ENCODE data around the gene MBNL2. TPM values are rescaled to one million over a fixed set of nuclear protein-coding genes. Genes with fewer than 3 reads are reported as not detected.

The MBNL2 gene
- total RNA-seq, 1 donor from 2014 or later = 102 TPM

DNA sequence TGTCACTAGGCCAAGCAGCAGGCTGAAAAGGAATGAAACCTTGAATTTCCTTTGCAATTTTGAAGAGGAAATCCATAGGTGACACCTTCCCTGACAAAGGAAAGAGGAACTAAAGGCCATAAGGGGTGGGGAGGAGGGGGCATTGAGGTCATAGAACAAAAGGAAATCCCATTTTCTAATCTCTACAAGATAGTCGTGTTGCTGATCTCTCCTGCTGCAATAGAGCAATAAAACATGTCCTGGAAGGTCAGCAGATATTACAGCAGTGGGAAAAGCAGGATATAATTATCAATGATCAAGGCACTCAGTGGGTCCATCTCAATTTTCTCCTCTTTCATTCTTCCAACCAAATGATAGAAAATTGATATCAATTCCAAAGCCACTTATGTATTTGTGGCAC, 191.6 kb downstream of the MBNL2 start:
- intact Hi-C loops (cut with DNase I) = no loop called here
- ATAC-seq (no peak), DNase-seq (ENCODE audit: low spot score) (no peak)

DNA sequence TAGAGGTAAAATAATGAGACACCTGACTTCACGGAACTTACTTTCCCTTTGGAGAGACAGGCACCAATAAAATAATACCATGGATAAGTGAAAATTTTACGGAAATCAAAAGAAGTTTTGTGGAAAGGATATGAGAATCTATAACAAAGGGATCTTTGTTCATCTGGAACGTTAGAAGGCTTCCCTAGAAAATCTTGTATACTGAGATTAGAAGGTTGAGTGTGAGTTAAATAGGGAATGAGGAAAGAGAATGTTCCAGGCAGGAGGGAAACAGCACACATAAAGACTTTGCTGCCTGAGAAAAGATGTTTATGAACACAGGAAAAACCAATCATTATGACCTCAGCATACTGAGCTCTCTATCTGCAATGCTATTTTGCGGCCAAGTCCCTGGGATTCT, 192.3 kb downstream of the MBNL2 start:
- intact Hi-C loops (cut with DNase I) = no loop called here
- peak; percentile 28 for ATAC-seq

DNA sequence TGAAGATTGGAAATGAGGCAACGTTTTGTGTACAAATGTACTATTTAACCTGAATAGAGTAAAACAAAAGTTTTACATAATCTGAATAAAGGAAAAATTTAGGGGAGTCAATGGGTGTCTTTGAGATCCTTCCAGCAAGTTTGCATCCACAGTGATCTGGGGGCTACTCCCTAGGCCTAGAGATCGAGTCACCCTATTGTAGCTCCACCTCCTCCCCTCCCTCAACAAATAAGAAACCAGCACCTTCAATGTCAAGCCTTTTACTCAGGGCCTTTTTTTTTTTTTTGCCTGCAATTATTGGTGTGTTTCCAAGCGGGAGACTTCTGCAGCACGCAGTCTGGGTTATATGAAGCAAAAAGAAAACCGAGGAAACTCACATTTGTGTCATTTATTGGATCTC, 195.6 kb downstream of the MBNL2 start:
- intact Hi-C loops (cut with DNase I) = no loop called here
- DNase-seq (ENCODE audit: low spot score) = no peak
- ATAC-seq = no peak

More for the DNA sequence above, 192.3 kb downstream of the MBNL2 start:
- DNase-seq (ENCODE audit: low spot score) = no peak

DNA sequence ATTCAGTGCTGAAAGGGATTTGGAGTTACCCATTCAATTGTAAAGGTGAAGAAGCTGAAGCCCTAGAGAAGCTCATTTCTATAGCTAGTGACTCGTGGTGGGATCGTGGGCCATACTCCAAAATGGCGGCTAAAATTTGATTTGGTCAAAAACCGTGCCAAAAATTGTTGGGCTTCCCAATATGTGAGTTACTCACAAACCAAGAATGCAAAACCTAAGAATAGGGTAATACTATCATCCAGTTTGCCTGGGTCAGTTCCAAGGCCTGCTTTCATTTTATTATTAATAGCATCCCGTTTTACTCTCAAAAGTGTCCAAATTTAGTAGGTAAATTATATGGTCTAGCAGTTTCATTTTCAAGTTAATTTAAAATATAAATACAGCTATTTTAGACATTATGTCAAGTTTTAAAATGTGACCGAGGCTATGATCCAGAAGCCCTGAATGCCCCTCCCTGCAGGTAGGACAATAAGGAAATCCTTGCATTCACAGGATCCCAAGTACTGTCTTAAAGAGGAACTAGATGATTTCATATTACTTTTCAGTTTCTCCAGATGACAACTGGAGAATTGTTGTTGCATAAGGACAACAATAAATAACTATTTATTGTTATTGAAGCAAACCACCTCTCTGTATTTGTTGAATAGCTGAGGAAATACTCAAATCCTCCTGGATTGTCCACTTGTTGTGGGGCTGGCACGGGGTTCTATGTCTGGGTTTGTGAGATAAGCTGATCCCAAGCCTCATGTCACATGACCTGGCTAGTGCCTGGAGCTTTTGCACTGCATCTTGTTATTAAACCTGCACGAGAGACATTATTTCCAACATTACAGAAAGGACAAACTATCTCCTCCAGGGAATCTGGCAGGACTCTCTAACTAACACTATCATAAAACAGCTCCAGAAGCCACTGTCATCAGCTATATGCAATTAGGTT, 200.3 kb downstream of the MBNL2 start:
- DNase-seq (ENCODE audit: low spot score) (no peak), ATAC-seq (no peak)
- intact Hi-C loops (cut with DNase I) = no loop called here

DNA sequence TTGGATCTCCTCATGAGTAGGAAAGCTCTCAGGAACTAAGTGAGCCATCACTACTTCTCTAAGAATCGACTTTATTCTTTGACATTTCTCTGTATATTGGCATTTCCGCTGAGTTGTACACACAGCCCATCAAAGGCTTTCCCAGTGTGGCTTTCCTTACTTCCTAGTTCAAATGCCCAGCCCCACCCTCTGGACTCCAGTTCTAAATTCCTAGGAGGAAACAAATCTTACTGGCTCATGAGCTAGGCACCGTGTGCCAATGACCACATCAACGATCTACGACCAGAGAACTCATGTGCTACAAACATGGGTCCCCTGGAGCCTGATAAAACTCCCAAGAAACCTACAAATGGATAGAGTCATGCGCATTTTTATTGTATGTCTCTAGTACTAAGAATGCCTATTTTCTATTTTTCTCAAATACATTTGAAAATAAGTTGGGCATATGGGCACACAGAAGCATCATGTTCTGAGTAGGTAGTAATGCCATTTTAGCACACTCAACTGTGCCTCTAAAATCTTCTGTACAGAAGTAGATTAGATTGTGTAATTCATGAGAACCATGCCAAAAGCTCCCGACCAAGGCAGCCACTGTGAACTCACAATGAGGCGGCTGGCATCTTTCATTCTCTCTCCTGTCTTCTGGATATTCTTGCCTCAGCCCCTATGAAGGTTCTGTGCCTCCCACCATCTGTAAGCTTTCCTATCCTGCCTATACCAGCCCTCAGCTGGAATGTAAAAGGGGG, 201.3 kb downstream of the MBNL2 start:
- ATAC-seq (peak; percentile 60), DNase-seq (ENCODE audit: low spot score) (no peak)
- intact Hi-C loops (cut with DNase I) = no loop called here

DNA sequence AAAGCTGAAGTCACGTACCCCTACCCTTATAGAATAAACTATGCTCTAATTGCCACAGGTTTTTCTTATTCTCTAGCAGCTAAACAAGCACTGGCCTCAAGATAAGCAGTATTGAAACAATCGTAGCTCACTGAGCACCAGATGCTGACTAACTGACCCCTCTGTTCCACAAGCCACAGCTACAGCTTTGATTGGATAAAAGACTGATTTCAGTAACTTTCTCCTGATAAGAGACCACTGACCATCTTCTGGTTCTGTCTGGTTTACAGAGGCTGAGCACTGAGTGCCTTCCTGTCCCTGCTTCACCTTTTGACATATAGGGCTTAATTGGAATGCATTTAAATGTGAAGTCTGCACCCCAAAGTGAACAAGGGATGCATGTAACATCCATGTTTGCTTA, 203.5 kb downstream of the MBNL2 start:
- intact Hi-C loops (cut with DNase I) = no loop called here
- DNase-seq (ENCODE audit: low spot score) = no peak
- ATAC-seq = no peak

DNA sequence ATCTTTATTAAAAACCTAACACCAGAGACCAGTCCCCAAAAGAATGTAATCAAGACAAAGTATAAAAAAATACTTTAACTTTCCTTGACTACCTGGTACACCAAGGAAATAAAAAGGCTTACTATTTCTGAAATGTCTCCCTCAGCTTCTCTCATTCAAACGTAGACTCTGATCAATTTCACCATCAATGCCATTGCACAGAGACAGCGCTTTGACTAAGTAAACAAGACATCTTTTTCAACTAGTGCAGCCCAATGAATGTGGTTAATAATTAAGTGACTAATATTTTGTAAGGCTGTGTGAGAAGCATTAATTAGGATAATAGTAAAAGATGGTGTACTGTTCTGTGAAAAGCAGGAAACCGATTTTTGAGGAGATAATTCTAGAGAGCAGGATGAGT, 204.6 kb downstream of the MBNL2 start:
- DNase-seq (ENCODE audit: low spot score) (no peak), ATAC-seq (no peak)
- intact Hi-C loops (cut with DNase I) = no loop called here

DNA sequence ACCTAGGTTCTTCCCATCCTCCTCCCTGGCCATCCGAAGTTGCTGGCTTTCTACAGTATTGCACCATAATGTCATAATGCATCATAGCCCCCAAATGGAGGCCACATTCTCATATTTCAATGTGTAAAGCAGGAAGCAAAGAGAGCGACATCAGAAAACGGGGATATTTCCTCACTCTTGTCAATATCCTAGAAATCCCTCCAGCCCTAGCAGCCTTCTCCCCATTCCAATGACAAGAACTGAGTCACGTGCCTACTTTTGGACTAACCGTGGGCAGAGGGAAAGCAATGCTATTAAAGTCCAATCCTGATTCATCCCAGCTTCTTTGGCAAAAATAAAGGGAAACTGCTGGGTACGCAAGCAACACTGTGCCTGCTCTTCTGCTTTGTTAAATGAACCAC, 207.5 kb downstream of the MBNL2 start:
- DNase-seq (ENCODE audit: low spot score) (no peak), ATAC-seq (no peak)
- intact Hi-C loops (cut with DNase I) = loop anchor here (10.0 kb wide), 1 partner anchor 315 kb away; no protein-coding TSS in a partner anchor

DNA sequence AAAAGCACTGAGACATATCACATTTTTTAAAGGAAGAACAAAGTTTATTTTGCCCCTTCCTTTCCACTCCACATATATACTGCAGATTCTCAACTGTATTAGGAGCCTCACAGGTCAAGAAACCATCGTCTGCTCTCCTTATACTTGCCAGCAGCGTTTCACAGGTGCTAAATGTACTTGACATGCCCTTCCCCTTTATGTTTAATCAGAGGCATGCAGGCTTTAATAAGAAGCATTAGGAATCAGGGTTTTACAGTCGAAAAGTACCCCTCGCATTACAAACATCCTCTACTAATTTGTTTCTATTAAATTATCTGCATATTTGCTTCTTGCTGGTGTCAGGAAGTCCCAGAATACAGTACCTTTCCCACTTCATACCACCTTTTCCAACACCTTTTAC, 208.2 kb downstream of the MBNL2 start:
- ATAC-seq (no peak), DNase-seq (ENCODE audit: low spot score) (no peak)
- intact Hi-C loops (cut with DNase I) = loop anchor here (10.0 kb wide), 1 partner anchor 315 kb away; no protein-coding TSS in a partner anchor

DNA sequence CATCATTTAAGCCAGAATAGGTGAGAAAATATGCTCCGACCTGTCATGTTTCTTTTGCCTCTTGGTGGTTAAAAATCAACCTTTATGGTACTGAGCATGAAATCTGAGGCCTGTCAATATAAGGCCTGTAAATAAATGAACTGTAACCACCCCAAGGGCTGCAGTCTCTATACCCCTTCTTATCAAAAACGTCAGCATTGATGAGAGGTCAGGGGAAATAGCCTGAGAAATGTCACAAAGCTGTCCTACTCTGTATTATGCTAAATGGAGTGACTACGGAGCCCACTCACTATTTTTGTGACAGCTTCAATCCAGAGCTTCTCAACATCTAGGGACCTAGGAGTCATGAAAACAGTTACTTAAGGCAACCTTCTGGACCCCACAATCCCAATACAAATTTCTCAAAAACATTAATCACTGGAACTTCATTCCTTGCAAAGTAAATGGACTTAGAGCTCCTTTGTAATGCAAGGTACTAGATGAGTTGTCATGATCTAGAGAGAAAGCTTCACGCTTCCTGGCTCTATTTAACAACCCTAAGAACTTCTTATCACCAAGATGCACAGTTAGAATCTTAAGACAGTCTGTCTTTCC, 209.1 kb downstream of the MBNL2 start:
- DNase-seq (ENCODE audit: low spot score) (no peak), ATAC-seq (no peak)
- intact Hi-C loops (cut with DNase I) = loop anchor here (10.0 kb wide), 1 partner anchor 316 kb away; no protein-coding TSS in a partner anchor

DNA sequence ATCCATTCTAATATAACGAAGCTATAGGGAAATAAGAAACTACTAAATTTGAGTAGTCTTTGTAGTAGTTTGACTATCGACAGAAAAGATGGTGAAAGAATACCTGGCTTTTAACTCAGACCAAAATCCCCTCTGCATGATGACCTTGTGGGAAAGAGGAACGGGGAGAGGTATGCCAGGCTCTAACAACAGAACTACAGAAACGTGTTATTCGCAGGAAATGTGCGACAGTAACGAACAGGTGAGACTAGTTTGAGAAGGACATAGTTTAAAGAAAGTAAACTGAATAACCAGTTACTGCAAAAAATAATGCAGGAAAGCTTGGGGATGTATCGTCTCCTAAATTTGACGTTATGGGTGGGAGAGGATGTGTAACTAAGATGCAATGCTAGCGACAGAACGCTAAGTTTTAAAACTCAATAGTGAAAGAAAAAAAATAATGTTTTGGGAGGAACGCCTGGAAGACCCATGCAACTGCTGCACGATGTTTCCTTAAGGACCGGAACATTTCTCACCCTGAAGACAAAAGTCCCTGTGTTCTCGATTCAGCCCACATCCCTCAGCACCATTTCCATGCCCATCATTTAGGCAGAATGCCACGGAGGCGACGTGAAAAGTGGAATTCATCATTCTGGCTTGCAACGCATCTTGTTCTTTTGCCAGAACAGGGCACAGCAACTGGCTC, 210.2 kb downstream of the MBNL2 start:
- peak; percentile 2 for ATAC-seq
- no peak for DNase-seq (ENCODE audit: low spot score)
- intact Hi-C loops (cut with DNase I) = loop anchor here (10.0 kb wide), 1 partner anchor 318 kb away; no protein-coding TSS in a partner anchor

DNA sequence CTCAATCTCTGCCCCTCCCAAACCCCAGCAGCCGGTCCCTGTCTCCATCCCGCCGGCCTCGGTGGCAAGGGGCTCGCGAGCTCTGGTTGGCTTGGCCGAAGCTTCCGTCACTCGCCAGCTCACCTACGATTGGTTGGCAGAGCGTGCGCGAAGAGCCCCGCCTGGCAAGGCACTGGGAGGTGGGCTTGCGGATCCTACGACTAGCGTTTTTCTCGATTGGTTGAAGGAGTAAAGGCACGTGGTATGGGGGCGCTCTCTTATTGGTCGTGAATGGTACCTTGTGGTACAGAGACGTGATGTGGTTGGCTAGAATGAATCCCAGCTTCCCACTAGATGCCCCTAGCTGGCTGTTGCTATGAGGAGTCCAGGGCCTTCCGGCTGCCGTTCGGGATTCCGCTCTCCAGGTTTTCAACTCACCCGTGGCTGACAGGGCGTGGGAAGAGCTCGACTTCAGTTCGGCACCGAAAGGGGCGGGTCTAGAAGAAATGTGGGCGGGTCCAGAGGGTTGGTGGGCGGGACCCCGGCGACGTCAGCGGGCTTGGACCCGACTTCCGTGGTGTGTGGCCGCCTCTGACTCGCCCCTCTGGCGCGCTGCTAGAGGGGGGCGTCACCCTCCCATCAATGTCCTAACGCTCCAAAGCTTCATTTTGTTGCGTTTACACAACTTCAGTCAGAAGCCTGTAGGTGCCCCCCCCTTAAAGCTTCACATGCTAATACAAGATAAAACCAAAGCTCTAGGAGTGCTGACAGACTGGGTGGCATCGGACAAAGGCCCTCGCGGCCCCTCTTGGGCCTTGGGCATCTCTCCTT, 211.0 kb downstream of the MBNL2 start:
- DNase-seq (ENCODE audit: low spot score) (peak; percentile 99), ATAC-seq (peak; percentile 96)
- intact Hi-C loops (cut with DNase I) = loop anchor here (10.0 kb wide), 1 partner anchor 318 kb away; no protein-coding TSS in a partner anchor

DNA sequence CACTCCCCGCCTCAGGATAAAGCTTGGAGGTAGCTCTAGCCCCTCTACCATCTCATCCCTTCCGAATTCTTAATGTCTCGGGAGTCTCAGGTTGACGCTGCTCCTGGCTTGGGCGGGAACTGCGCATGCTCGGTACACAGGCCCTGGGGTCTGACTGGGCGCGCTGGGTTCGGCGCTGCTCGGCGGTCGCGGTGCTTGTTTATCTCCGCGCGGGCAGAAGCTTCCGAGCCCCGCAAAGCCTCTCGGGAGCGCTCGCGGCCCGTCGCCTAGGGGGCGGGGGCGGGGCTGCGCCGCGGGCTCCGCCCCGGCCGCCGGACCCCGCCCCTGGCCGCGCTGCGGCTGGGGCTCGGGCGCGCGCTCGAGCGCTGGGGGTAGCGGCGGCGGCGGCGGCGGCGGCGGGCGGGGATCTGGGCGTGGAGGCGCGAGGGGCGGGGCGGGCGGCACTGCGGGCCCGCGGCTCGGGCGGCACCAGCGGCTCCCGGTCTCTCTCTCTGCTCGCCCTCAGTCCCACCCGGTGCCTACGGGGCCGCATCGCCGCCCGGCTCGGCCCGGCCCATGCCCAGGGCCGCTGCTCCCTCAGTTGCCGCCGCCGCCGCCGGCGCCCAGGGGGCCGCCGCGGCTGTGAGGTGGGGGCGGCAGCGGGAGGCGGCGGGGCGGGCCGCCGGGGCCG, 211.7 kb downstream of the MBNL2 start, which contains the start of gene RAP2A:
TSS of gene RAP2A (plus strand) at position 443 of the 670 bp plus-strand sequence. CDS start 302 bp downstream, outside the sequence.
- intact Hi-C loops (cut with DNase I) = loop anchor here (10.0 kb wide), 1 partner anchor 319 kb away; no protein-coding TSS in a partner anchor
- peak; percentile 94 for DNase-seq (ENCODE audit: low spot score)
- ATAC-seq = peak; percentile 87

DNA sequence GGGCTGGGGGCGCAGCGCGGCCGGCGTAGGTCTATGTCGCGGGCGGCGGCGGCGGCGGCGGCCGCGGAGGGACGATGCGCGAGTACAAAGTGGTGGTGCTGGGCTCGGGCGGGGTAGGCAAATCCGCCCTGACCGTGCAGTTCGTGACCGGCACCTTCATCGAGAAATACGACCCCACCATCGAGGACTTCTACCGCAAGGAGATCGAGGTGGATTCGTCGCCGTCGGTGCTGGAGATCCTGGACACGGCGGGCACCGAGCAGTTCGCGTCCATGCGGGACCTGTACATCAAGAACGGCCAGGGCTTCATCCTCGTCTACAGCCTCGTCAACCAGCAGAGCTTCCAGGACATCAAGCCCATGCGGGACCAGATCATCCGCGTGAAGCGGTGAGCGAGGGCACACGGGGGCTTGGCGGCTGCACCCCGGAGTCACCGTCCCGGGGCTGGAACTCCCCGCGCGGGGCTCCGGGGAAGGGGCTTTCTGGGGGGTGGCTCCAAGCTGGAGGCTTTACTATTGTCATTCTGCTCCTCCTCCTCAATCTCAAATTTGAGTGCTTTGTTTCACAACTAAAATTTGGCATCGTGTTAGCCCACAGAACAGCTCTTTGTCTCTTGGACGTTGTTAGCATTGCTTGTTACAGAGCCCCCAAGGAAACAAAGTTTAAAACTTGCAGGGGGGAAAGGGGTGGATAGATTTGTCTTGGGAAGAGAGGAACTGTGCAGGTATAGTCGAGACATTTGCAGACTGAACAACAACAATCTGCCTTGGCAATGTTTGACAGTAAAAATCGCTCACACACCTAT, 212.5 kb downstream of the MBNL2 start:
- peak; percentile 72 for DNase-seq (ENCODE audit: low spot score)
- intact Hi-C loops (cut with DNase I) = loop anchor here (10.0 kb wide), 1 partner anchor 320 kb away; no protein-coding TSS in a partner anchor
- ATAC-seq = no peak

DNA sequence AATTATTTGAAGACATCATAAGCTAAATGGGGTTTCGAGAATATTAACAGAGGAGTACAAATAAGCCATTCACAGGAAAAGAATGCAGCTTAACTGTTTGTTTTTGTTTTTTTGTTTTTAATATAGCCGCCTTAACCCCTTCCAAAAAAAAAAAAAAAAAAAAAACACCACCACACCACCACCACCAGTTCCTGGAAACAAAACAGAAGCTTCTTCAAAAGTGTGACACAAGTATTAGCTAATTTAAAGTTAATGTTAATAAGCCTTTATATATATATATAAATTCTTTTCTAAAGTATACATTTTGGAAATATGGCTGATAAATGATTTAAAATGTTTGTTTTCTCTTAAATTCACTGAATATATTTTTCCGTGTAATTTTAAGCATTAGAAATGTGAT, 213.2 kb downstream of the MBNL2 start:
- DNase-seq (ENCODE audit: low spot score) = no peak
- no peak for ATAC-seq
- intact Hi-C loops (cut with DNase I) = loop anchor here (10.0 kb wide), 1 partner anchor 321 kb away; no protein-coding TSS in a partner anchor

DNA sequence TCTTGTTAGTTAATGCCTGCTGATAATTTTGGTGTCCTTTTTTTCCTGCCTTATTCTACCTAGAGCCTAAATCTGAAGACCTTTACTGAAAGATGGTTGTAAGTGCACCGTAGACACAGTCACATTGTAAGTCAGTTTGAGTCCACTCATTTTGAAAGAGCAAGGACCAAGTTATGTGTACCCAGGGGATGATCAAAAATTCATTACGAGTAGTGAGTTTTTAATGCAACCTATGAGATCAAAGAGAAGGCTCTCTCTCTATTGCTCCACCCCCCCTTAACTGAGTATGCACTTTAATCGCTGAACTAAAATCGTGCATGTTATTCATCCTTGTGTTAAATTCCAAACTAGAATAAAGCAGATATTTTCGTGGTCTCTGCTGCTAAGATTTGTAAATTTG, 213.7 kb downstream of the MBNL2 start:
- no peak for DNase-seq (ENCODE audit: low spot score)
- intact Hi-C loops (cut with DNase I) = loop anchor here (10.0 kb wide), 1 partner anchor 321 kb away; no protein-coding TSS in a partner anchor
- ATAC-seq = no peak
